GM21619 (cell line): Measurements from ENCODE around the gene TEX13B.

ENCODE experiments used
- ATAC-seq: cut with Tn5 transposase; IDR thresholded peaks from one replicate; pipeline ENCODE4 v1.9.1; 2021; ENCODE audit not compliant: unreplicated experiment

The TEX13B gene

GRCh38 chrX:107940095-107940494 lies 42.1 kb downstream of the TEX13B start:
- ATAC-seq = no peak

GRCh38 chrX:107936434-107936730 lies 45.8 kb downstream of the TEX13B start:
- no peak for ATAC-seq

GRCh38 chrX:107935664-107936433 lies 46.3 kb downstream of the TEX13B start:
- no peak for ATAC-seq

GRCh38 chrX:107935200-107935599 lies 47.0 kb downstream of the TEX13B start:
- ATAC-seq = no peak

- no peak for ATAC-seq
Observed at GRCh38 chrX:107934262-107934661, 47.9 kb downstream of the TEX13B start.
